Effector memory CD4-positive, alpha-beta T cell (primary cell): Measurements from ENCODE around the gene RIC8A.
"Not testable (repeated sequence)": the region's sequence is repeated elsewhere in the genome, so short reads cannot be mapped to it uniquely, and the experiment has no call there.

Experiments
- DNase-seq, 3 donors: peaks; one replicate each; pipeline ENCODE4 v3.0.0-alpha.2; 2020
- H3K27ac ChIP-seq: 2 replicates; pipeline ENCODE4 v1.7.0; 2013; ENCODE audit warnings: mild to moderate bottlenecking, low read length, moderate library complexity; ENCODE audit not compliant: insufficient read depth, poor library complexity, severe bottlenecking
- H3K27me3 ChIP-seq: replicated peaks from 2 replicates; pipeline ENCODE4 v1.7.0; 2013; ENCODE audit warnings: mild to moderate bottlenecking, low read length; ENCODE audit not compliant: insufficient read depth, control insufficient read depth, poor library complexity, severe bottlenecking
- H3K36me3 ChIP-seq: 2 replicates; pipeline ENCODE4 v1.7.0; 2013; ENCODE audit warnings: mild to moderate bottlenecking, low read length, moderate library complexity; ENCODE audit not compliant: control insufficient read depth, insufficient read depth
- H3K4me1 ChIP-seq: 2 replicates; pipeline ENCODE4 v1.7.0; 2013; ENCODE audit warnings: low read length, mild to moderate bottlenecking; ENCODE audit not compliant: control insufficient read depth, insufficient read depth, poor library complexity, severe bottlenecking
- H3K4me3 ChIP-seq: 2 replicates; pipeline ENCODE4 v1.7.0; 2013; ENCODE audit warnings: low read length, low read depth, mild to moderate bottlenecking; ENCODE audit not compliant: insufficient read depth, poor library complexity, severe bottlenecking
- H3K9me3 ChIP-seq: 2 replicates; pipeline ENCODE4 v1.7.0; 2013; ENCODE audit warnings: mild to moderate bottlenecking, low read length, moderate library complexity; ENCODE audit not compliant: control insufficient read depth
- total RNA-seq, 3 donors: gene quantifications; one replicate each; lab custom pipeline; 2026; lab: John Stamatoyannopoulos, UW

RIC8A gene
- 94.1 to 107 (median 101) reads per million in 3 donors for total RNA-seq

GRCh38 chr11:207208-207862, at the start of gene RIC8A, which contains the start of gene BET1L:
Gene RIC8A, plus strand, starts transcription at chr11:207708. Its CDS starts 1,147 bp downstream, at chr11:208855.
Gene BET1L, minus strand, starts transcription at chr11:207399. Its CDS starts 78 bp downstream, at chr11:207321.
- Histone ChIP-seq H3K9me3 (no peaks in the 10 kb centered on the region), H3K27ac (peak within 1 kb of the TSS; percentile 95), H3K4me1 (peaks cover 37% of the 10 kb centered on the region), H3K36me3 (peaks cover 55% of the 10 kb centered on the region), H3K4me3 (peak within 1 kb of the TSS; percentile 87), H3K27me3 (no peaks in the 10 kb centered on the region)
- peak; percentile 97 for DNase-seq

GRCh38 chr11:180242-180641, 27.3 kb upstream of the RIC8A start:
- not testable (repeated sequence) for H3K4me1 ChIP-seq, H3K4me3 ChIP-seq, DNase-seq, H3K27me3 ChIP-seq, H3K9me3 ChIP-seq, H3K36me3 ChIP-seq, H3K27ac ChIP-seq

DNA sequence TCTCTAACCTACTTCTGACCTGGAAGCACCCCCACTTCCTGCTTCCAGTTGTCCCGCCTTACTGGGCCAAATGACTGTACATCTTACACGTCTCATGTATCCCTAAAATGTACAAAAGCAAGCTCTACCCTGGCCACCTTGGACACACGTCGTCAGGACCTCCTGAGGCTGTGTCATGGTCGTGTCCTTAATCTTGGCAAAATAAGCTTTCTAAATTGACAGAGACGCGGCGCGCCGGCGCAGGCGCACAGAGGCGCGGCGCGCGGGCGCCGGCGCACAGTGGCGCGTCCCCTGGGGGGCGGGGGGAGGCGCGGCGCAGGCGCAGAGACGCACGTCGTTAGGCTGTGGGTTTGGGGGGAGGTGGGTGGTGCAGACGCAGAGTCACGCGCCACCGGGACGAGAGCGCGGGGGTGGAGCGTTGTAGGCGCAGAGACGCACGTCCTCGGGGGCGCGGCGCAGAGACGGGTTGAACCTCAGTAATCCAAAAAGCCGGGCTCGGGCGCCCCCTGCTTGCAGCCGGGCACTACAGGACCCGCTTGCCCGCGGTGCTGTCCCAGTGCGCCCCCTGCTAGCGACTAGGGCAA, 18.2 kb upstream of the RIC8A start:
- H3K36me3 ChIP-seq, H3K27me3 ChIP-seq, H3K27ac ChIP-seq, H3K4me1 ChIP-seq, H3K4me3 ChIP-seq, DNase-seq, H3K9me3 ChIP-seq: not testable (repeated sequence)

DNA sequence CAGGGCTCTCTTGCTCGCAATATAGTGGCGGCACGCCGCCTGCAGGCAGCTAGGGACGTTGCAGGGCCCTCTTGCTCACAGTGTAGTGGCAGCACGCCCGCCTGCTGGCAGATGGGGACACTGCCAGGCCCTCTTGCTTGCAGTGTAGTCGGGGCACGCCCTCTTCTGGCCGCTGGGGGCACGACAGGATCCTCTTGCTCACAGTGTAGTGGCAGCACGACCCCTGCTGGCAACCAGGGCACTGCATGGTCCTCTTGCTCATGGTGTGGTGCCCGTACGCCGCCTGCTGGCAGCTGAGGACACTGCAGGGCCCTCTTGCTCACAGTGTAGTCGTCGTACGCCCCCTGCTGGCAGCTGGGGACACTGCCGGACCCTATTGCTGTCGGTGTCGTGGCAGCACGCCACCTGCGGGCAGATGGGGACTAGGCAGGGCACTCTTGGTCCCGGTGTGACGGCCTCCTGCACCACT, 17.6 kb upstream of the RIC8A start:
- peak in 2 of 3 donors; percentile 26 to 38 for DNase-seq
- not testable (repeated sequence) for H3K27me3 ChIP-seq, H3K4me3 ChIP-seq, H3K4me1 ChIP-seq, H3K27ac ChIP-seq, H3K36me3 ChIP-seq, H3K9me3 ChIP-seq

DNA sequence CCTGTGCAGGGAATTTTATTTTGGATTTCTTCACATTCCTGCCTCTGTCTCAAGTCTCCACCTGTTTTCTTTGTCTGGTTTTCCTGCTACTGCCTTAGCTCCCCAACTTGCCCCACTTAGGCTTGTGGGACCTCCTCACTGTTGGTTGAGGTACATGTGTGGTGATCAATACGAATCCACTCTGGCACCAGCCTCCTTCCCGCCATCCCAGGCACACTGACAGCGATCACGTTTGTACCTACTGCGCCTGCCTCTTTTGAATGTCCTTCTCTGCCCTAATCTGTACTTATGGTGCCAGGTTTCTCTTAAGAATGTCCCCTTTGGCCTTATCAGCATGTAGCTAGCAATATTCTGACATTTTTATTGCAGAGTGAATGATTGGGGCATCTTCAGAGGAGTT, 17.0 kb upstream of the RIC8A start:
- not testable (repeated sequence) for H3K4me1 ChIP-seq, H3K27me3 ChIP-seq, H3K27ac ChIP-seq, H3K4me3 ChIP-seq, DNase-seq, H3K9me3 ChIP-seq, H3K36me3 ChIP-seq

DNA sequence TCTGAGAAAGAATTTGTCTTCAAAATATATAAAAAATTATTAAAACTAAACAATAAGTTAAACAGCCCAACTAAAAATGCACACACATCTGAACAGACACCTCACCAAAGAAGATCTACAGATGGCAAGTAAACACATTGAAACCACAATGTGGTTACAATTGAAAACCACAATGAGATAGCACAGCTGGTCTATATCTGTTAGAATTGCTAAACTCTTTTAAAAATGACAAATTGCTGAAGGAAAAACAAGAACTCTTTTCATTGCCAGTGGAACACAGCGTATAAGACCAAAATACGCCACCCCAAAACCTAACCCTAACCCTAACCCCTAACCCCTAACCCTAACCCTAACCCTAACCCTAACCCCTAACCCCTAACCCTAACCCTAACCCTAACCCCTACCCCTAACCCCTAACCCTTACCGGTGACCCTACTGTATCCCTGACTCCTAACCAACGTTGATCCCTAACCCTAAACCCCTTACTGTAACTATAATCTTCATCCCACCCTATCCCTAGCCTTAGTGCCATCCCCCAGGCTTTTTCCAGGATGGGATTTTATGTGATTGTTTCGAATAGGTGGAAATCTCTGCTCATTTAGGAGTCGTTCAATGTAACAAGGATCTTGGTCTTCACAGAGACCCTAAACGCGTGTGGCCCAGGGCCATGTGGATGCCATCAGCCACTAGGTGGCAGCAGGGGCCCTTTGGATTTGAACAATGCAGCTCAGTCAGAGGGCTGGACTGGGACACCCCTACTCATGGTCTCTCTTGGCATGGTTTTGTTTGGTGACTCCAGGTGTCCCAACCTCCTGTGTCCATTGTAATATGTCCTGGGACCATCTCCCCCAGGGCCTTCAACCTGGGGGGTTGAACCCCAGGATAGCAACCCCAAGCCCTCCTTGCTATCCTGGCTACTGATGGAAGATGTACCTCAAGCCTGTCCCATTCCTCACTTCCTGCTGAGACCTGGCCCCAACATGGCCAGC, 15.7 kb upstream of the RIC8A start:
- not testable (repeated sequence) for H3K4me3 ChIP-seq, H3K27ac ChIP-seq, H3K36me3 ChIP-seq, H3K9me3 ChIP-seq, H3K27me3 ChIP-seq, H3K4me1 ChIP-seq
- DNase-seq, result peak in 2 of 3 donors; percentile 25 to 41

- H3K27ac ChIP-seq, DNase-seq, H3K36me3 ChIP-seq, H3K9me3 ChIP-seq, H3K27me3 ChIP-seq, H3K4me1 ChIP-seq, H3K4me3 ChIP-seq: not testable (repeated sequence)
Observed at GRCh38 chr11:192674-193128, 14.8 kb upstream of the RIC8A start, which contains the start of gene SCGB1C1. Gene SCGB1C1, plus strand, starts transcription at chr11:193078. Its CDS starts 22 bp downstream, at chr11:193100.

GRCh38 chr11:193481-193880, 14.0 kb upstream of the RIC8A start:
- H3K36me3 ChIP-seq, H3K27ac ChIP-seq, DNase-seq, H3K27me3 ChIP-seq, H3K4me3 ChIP-seq, H3K9me3 ChIP-seq, H3K4me1 ChIP-seq: not testable (repeated sequence)

DNA sequence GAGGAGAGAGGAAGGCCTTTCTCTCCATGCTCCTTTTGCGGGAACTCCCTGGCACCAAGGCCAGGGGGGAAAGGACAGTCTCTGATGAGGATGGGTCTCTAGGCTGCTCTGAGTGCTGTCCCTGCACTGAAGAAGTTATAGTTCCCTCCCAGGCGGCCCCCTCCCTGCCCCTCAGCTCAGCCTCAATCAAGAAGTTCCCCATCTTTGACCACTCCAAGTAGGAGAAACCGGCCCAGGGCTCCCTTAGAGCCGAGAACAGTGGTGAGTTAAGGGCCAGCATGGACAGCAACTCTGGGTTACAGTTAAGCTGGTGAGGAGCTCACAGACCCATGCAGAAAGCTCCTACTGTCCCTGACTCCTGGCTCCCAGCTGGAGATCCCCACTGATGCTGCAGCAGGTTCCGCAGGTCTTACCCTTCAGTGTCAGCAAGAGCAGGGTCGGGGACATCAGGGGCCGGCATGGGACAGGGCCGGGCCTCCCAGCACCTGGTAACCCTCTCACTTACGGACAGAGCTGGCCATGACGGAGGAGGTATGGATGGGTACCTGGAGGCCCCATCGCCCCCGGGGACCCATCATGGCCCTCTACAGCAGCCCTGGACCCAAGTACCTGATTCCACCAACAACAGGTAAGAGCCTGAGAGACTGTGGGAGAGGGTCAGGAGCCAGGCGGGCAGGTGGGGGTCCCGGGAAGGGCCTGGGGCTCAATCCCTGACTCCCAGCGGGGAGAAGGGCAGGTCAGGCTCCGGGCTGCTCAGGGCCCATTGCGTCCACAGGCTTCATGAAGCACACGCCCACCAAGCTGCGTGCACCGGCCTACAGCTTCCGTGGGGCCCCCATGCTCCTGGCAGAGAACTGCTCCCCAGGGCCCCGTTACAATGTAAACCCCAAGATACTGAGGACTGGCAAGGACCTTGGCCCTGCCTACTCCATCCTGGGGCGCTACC, 10.4 kb upstream of the RIC8A start:
- H3K27ac ChIP-seq, result no peak overlapping the region
- no peaks in the 10 kb centered on the region for H3K9me3 ChIP-seq
- H3K36me3 ChIP-seq, result no peaks in the 10 kb centered on the region
- H3K4me3 ChIP-seq, result no peak overlapping the region
- no peaks in the 10 kb centered on the region for H3K27me3 ChIP-seq
- DNase-seq, result no peak
- peaks cover 6% of the 10 kb centered on the region for H3K4me1 ChIP-seq
